Measurements from ENCODE around the gene DLGAP5. TPM values are rescaled to one million over a fixed set of nuclear protein-coding genes. Genes with fewer than 3 reads are reported as not detected.

The DLGAP5 gene
- total and polyA plus RNA-seq, 9 donors: 0.43 to 0.69 (median 0.47) TPM; not detected in 4

DNA sequence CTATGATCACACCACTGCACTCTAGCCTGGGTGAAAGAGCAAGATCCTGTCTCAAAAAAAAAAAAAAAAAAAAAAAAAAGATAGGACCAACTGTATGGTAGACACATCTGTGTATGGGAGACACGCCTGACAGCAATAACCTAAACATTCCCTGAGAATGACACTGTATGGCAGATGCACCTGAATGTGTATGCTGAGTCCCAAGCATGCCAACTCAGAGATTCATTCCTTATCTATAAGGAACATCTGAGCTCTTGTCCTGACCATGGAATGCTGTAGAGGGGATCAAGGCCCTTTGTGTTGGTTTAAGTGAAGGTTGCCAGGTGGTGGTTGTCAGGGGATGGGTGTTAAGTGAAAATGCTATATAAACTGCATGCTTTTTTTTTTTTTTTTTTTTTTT lies 81.5 kb downstream of the DLGAP5 start:
- WGBS, 3 donors: 93 to 100% (median 100%) methylated on average over 1 of the region's 1 CpG
- H3K27ac ChIP-seq: no peak overlapping the region
- DNase-seq: no peak
- H3K4me3 ChIP-seq: no peak overlapping the region
- TF ChIP-seq, protein P1, sequence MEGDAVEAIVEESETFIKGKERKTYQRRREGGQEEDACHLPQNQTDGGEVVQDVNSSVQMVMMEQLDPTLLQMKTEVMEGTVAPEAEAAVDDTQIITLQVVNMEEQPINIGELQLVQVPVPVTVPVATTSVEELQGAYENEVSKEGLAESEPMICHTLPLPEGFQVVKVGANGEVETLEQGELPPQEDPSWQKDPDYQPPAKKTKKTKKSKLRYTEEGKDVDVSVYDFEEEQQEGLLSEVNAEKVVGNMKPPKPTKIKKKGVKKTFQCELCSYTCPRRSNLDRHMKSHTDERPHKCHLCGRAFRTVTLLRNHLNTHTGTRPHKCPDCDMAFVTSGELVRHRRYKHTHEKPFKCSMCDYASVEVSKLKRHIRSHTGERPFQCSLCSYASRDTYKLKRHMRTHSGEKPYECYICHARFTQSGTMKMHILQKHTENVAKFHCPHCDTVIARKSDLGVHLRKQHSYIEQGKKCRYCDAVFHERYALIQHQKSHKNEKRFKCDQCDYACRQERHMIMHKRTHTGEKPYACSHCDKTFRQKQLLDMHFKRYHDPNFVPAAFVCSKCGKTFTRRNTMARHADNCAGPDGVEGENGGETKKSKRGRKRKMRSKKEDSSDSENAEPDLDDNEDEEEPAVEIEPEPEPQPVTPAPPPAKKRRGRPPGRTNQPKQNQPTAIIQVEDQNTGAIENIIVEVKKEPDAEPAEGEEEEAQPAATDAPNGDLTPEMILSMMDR (IDR thresholded peaks at IDR 0.05): no peak
- no peak for TF ChIP-seq EP300 (IDR thresholded peaks at IDR 0.05)
- H3K27me3 ChIP-seq: no peaks in the 10 kb centered on the region
- no peaks in the 10 kb centered on the region for H3K36me3 ChIP-seq
- peaks cover 19% of the 10 kb centered on the region for H3K4me1 ChIP-seq (ENCODE audit: insufficient read depth)
- no peaks in the 10 kb centered on the region for H3K9me3 ChIP-seq
- intact Hi-C loops (cut with DNase I): no loop called here

DNA sequence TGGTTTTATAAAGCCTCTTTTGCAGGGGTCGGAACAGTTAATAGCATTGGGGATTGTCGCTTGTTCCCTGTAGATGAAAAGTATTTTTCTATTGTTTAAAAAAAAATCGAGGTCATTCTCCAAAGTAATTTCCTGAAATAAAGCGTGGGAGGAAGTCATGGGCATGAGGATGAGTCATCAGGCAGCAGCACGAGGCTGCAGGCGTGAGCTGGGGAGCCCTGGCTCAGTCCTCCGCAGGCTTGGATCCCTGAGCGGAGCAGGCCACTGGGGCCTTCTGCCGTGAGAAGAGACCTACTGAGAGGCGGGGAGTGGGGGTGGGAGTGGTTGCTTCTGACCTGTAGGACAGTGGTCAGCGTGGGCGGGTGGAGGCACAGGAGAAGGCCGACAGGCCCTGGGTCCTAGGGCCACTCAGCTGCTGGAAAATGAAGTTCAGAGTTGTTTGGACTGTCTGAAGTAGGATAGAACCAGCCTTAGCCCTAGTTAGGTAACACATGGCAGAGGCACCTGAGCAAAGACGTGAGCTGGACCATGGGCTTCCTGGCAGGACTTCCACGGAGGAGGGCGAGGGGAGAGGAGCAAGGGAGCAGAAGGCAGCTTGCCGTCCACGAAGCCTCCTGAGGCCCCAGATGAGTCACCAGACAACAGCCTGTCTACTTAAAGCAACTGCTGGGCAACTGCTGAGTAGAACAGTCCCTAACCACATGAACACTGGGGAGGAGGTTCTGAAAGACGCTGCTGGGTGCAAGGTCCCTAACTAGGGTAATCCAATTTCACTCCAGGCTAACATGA lies 83.4 kb downstream of the DLGAP5 start:
- Histone ChIP-seq H3K4me3 (no peak overlapping the region), H3K9me3 (no peaks in the 10 kb centered on the region), H3K27ac (peak overlapping the region; percentile 88 to 93), H3K27me3 (no peaks in the 10 kb centered on the region), H3K36me3 (no peaks in the 10 kb centered on the region), H3K4me1 (ENCODE audit: insufficient read depth) (peaks cover 32% of the 10 kb centered on the region)
- intact Hi-C loops (cut with DNase I): loop anchor here in 1 of 4 donors (2.0 kb wide), 1 partner anchor 21 kb away; the partner anchor contains the start of gene LGALS3
- WGBS, 3 donors: 8 to 12% (median 11%) methylated on average over 19 of the region's 19 CpGs
- TF ChIP-seq, protein P1 (IDR thresholded peaks at IDR 0.05): no peak
- peak; percentile 94 for TF ChIP-seq EP300 (IDR thresholded peaks at IDR 0.05)
- TF ChIP-seq POLR2A (IDR thresholded peaks at IDR 0.05): peak; percentile 57
- peak; percentile 91 to 94 (median 94) for DNase-seq

DNA sequence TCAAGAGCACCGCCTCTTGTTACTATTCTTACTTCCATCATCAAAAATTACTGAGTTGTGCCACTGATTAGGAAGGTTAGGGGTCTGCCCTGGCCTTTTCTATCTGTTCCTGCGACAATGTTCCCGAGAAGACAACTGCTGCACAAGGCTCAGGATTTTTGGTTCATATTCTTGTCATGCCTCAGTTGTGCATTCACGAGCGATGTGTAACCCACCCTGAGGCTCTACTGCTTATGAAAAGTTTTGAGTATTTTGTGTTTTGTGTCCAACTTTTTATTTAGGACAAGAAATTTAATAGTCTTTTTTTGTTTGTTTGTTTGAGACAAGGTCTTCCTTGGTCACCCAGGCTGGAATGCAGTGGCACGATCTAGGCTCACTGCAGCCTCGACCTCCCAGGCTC lies 85.4 kb downstream of the DLGAP5 start:
- peaks cover 39% of the 10 kb centered on the region for H3K4me1 ChIP-seq (ENCODE audit: insufficient read depth)
- DNase-seq: no peak
- intact Hi-C loops (cut with DNase I): loop anchor here in 1 of 4 donors (2.0 kb wide), 1 partner anchor 23 kb away; the partner anchor contains the start of gene LGALS3
- no peak for TF ChIP-seq POLR2A (IDR thresholded peaks at IDR 0.05)
- H3K27me3 ChIP-seq: no peaks in the 10 kb centered on the region
- no peaks in the 10 kb centered on the region for H3K36me3 ChIP-seq
- peak overlapping the region in 1 of 2 donors; percentile 26 for H3K27ac ChIP-seq
- WGBS, 3 donors: 87 to 88% (median 88%) methylated on average over 7 of the region's 7 CpGs
- no peak overlapping the region for H3K4me3 ChIP-seq
- H3K9me3 ChIP-seq: no peaks in the 10 kb centered on the region

DNA sequence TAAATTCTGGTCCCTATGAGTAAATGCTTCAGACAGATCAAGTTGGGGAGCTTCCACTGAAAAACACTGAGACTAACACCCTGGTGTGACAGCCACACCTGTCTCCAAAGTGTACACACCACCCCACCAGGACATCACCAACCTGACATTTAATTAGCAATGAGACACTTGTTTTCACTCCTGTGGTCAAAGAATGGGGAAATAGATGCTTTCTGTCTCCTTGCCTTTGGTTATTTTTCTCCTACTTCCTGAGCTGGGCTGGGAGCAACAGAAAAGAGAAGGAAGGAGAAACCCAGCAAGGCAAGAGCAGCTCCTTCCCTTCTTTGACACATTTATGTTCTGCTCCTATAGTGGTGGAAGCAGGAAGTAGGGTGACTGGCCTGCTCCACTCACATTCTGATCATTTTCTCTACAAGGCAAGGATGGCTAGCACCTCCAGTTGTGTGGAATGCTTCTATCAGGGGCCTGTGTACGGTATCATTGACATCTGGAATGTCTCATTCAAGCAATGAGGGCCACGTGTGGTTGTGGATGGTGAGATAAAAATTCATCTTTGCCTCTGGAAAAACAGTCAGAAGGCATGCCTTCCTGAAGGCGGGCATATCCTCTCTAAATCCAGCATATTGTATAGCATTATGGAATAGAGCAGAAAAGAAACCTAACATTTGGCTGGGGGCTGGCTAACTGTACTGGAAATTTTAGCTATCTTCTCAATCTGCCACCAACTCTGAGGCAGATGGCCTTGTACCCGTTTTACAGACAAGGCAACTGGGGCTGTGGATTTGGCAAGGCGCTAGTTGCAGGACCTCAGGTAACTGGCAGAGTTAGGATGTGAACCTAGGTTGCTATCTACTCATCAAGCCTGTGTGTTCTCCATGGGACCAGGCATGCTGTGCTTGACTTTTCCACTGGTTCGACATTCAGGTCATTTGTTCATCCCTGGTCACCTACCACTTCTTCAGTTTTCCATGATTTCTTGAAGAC lies 87.1 kb downstream of the DLGAP5 start:
- Histone ChIP-seq H3K4me3 (no peak overlapping the region), H3K9me3 (no peaks in the 10 kb centered on the region), H3K36me3 (no peaks in the 10 kb centered on the region), H3K4me1 (ENCODE audit: insufficient read depth) (peaks cover 42% of the 10 kb centered on the region), H3K27me3 (no peaks in the 10 kb centered on the region), H3K27ac (peak overlapping the region; percentile 80 to 91)
- 94 to 95% (median 94%) methylated on average over 6 of the region's 6 CpGs for WGBS, 3 donors
- intact Hi-C loops (cut with DNase I): no loop called here
- TF ChIP-seq, protein P1 (IDR thresholded peaks at IDR 0.05): no peak
- no peak for TF ChIP-seq EP300 (IDR thresholded peaks at IDR 0.05)
- no peak for TF ChIP-seq POLR2A (IDR thresholded peaks at IDR 0.05)
- no peak for DNase-seq
